Measurements from ENCODE around the gene TNKS1BP1. TPM values are rescaled to one million over a fixed set of nuclear protein-coding genes. Genes with fewer than 3 reads are reported as not detected.
A peak's percentile ranks its signal among the peaks of the same experiment; 100 is the strongest.

The TNKS1BP1 gene
- total and polyA plus RNA-seq, 2 experiments from 2014 or later = 54.9 to 104 TPM

DNA sequence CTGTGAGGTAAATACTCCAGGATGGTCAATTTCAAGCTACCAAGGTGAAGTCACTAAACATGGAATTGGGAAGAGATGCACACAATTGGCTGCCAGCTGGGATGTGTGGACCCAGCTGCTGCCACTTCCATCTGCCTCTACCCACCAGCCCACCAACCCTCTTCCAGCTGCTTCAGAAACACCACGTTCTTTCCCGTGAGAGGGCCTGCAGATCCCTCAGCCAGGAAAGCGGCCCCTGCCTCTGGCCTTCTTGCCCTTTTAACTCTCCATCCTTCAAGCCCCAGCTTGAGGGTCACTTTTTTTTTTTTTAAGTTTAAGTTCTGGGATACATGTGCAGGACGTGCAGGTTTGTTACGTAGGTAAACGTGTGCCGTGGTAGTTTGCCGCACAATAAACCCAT lies 36.2 kb upstream of the TNKS1BP1 start:
- Histone ChIP-seq H2AFZ (no peak overlapping the region), H3K27me3 (no peaks in the 10 kb centered on the region), H3K27ac (no peak overlapping the region), H3K9me2 (replicated peaks; ENCODE audit: insufficient read depth) (no peaks in the 10 kb centered on the region), H3K4me3 (no peak overlapping the region), H3K4me1 (ENCODE audit: insufficient read depth) (peaks cover 6% of the 10 kb centered on the region), H4K20me1 (ENCODE audit: insufficient read depth, poor library complexity, severe bottlenecking) (no peaks in the 10 kb centered on the region), H3K79me2 (no peaks in the 10 kb centered on the region), H3K4me2 (no peak overlapping the region), H3K36me3 (replicated peaks; ENCODE audit: insufficient read depth, low read depth) (no peaks in the 10 kb centered on the region), H3K9me3 (ENCODE audit: low read depth) (no peaks in the 10 kb centered on the region)
- no peak for DNase-seq (ENCODE audit: low spot score)
- 94% methylated on average over 8 of the region's 8 CpGs for WGBS (ENCODE audit: low lambda C conversion rate, missing lambda C conversion rate)
- TF ChIP-seq, protein P1, sequence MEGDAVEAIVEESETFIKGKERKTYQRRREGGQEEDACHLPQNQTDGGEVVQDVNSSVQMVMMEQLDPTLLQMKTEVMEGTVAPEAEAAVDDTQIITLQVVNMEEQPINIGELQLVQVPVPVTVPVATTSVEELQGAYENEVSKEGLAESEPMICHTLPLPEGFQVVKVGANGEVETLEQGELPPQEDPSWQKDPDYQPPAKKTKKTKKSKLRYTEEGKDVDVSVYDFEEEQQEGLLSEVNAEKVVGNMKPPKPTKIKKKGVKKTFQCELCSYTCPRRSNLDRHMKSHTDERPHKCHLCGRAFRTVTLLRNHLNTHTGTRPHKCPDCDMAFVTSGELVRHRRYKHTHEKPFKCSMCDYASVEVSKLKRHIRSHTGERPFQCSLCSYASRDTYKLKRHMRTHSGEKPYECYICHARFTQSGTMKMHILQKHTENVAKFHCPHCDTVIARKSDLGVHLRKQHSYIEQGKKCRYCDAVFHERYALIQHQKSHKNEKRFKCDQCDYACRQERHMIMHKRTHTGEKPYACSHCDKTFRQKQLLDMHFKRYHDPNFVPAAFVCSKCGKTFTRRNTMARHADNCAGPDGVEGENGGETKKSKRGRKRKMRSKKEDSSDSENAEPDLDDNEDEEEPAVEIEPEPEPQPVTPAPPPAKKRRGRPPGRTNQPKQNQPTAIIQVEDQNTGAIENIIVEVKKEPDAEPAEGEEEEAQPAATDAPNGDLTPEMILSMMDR (IDR thresholded peaks at IDR 0.05; ENCODE audit: poor library complexity) = no peak

GRCh38 chr11:57359896-57360690 lies 35.3 kb upstream of the TNKS1BP1 start:
- Histone ChIP-seq H4K20me1 (ENCODE audit: insufficient read depth, poor library complexity, severe bottlenecking) (no peaks in the 10 kb centered on the region), H3K4me3 (no peak overlapping the region), H2AFZ (no peak overlapping the region), H3K9me2 (replicated peaks; ENCODE audit: insufficient read depth) (no peaks in the 10 kb centered on the region), H3K36me3 (replicated peaks; ENCODE audit: insufficient read depth, low read depth) (no peaks in the 10 kb centered on the region), H3K9me3 (ENCODE audit: low read depth) (no peaks in the 10 kb centered on the region), H3K27me3 (no peaks in the 10 kb centered on the region), H3K79me2 (no peaks in the 10 kb centered on the region), H3K27ac (peak overlapping the region; percentile 20), H3K4me2 (no peak overlapping the region), H3K4me1 (ENCODE audit: insufficient read depth) (peaks cover 6% of the 10 kb centered on the region)
- DNase-seq (ENCODE audit: low spot score) = no peak
- WGBS (ENCODE audit: low lambda C conversion rate, missing lambda C conversion rate) = 59% methylated on average over 9 of the region's 9 CpGs
- TF ChIP-seq, protein P1 (IDR thresholded peaks at IDR 0.05; ENCODE audit: poor library complexity) = no peak
- TF ChIP-seq EZH2 (IDR thresholded peaks at IDR 0.05; ENCODE audit: borderline replicate concordance) (no peak), EZH2phosphoT487 (IDR thresholded peaks at IDR 0.05; ENCODE audit: low read depth, severe bottlenecking, unreplicated experiment) (no peak)

DNA sequence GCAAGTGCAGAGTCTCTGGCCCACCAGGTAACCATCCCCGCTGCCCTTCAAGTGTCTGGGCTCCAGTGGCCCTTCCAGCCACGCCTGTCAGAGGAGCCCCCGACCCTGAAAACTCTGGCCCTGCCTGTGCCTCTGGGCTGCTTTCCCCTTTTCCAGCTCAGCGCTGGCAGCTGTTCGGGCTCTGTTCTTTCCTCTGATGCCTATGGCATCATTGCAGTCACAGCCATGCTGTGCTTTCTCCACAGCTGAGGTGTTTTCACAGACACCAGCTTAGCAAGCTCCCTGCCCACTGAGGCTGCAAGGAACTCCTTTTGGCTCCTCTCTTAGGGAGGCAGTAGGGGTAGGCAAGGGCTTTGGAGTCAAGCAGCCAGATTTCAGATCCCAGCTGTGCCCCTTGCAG lies 34.6 kb upstream of the TNKS1BP1 start:
- H3K4me3 ChIP-seq = no peak overlapping the region
- no peak overlapping the region for H3K4me2 ChIP-seq

More for the DNA sequence above, 34.6 kb upstream of the TNKS1BP1 start:
- Histone ChIP-seq H3K4me1 (ENCODE audit: insufficient read depth) (peaks cover 6% of the 10 kb centered on the region), H3K27me3 (no peaks in the 10 kb centered on the region), H3K36me3 (replicated peaks; ENCODE audit: insufficient read depth, low read depth) (no peaks in the 10 kb centered on the region), H3K27ac (peak overlapping the region; percentile 20), H3K9me3 (ENCODE audit: low read depth) (no peaks in the 10 kb centered on the region), H3K9me2 (replicated peaks; ENCODE audit: insufficient read depth) (no peaks in the 10 kb centered on the region), H3K79me2 (no peaks in the 10 kb centered on the region), H4K20me1 (ENCODE audit: insufficient read depth, poor library complexity, severe bottlenecking) (no peaks in the 10 kb centered on the region), H2AFZ (no peak overlapping the region)
- no peak for TF ChIP-seq EZH2phosphoT487 (IDR thresholded peaks at IDR 0.05; ENCODE audit: low read depth, severe bottlenecking, unreplicated experiment)
- TF ChIP-seq EZH2 (IDR thresholded peaks at IDR 0.05; ENCODE audit: borderline replicate concordance) = no peak
- TF ChIP-seq, protein P1 (IDR thresholded peaks at IDR 0.05; ENCODE audit: poor library complexity) = no peak
- WGBS (ENCODE audit: low lambda C conversion rate, missing lambda C conversion rate) = 79% methylated on average over 5 of the region's 5 CpGs
- no peak for DNase-seq (ENCODE audit: low spot score)
